GM12878 (cell line): Measurements from ENCODE around the gene SCARF1. TPM values are rescaled to one million over a fixed set of nuclear protein-coding genes. Genes with fewer than 3 reads are reported as not detected.

ENCODE experiments used
- ATF2 ChIP-seq: IDR thresholded peaks from 2 replicates; pipeline ENCODE4 v1.6.1; 2012; ENCODE audit warnings: low read length, inconsistent platforms
- BHLHE40 ChIP-seq, 2 experiments: fragments of 450-650 bp in 1 of 2; IDR thresholded peaks; 2 replicates each; pipeline ENCODE4 v1.6.1; 2011 to 2017; ENCODE audit warnings: low read depth in 2 of 2, borderline replicate concordance in 1 of 2, improper control_type of control experiment in 1 of 2, low read length in 1 of 2, mild to moderate bottlenecking in 1 of 2
- CBX5 ChIP-seq: sonication (generic); IDR thresholded peaks from 2 replicates; pipeline ENCODE4 v1.6.1; 2016; ENCODE audit warnings: low read depth, moderate library complexity, mild to moderate bottlenecking, inconsistent platforms
- ELK1 ChIP-seq: IDR thresholded peaks from 2 replicates; pipeline ENCODE4 v1.6.1; 2012; ENCODE audit warnings: low read depth, low read length, improper control_type of control experiment
- FOS ChIP-seq: IDR thresholded peaks from 3 replicates; pipeline ENCODE4 v1.6.1; 2011; ENCODE audit warnings: borderline replicate concordance; ENCODE audit not compliant: insufficient read length; ENCODE audit errors: extremely low read depth
- FOXM1 ChIP-seq: IDR thresholded peaks from 2 replicates; pipeline ENCODE4 v1.6.1; 2012; ENCODE audit warnings: low read depth, mild to moderate bottlenecking, inconsistent platforms, low read length, moderate library complexity
- IKZF1 ChIP-seq: fragments of 450-650 bp; conservative IDR thresholded peaks from 2 replicates; pipeline ENCODE4 v1.6.1; 2017; ENCODE audit warnings: antibody characterized with exemption, mild to moderate bottlenecking
- IRF3 ChIP-seq: fragments of 450-650 bp; IDR thresholded peaks from 2 replicates; pipeline ENCODE4 v1.6.1; 2014; ENCODE audit warnings: mild to moderate bottlenecking
- MYB ChIP-seq: fragments of 150-350 bp; IDR thresholded peaks from 2 replicates; pipeline ENCODE4 v1.6.1; 2014; ENCODE audit warnings: mild to moderate bottlenecking, low read depth, low read length, borderline replicate concordance
- NR2C2 ChIP-seq: IDR thresholded peaks from 2 replicates; pipeline ENCODE4 v1.6.1; 2011; ENCODE audit warnings: borderline replicate concordance, low read depth; ENCODE audit not compliant: control insufficient read depth, insufficient read length
- POLR2A ChIP-seq: IDR thresholded peaks from 2 replicates; pipeline ENCODE4 v1.6.1; 2011; ENCODE audit warnings: low read depth, mild to moderate bottlenecking, low read length
- POU2F2 ChIP-seq: IDR thresholded peaks from 3 replicates; pipeline ENCODE4 v1.6.1; 2011; ENCODE audit warnings: low read depth, mild to moderate bottlenecking, low read length, borderline replicate concordance
- RCOR1 ChIP-seq: conservative IDR thresholded peaks from 2 replicates; pipeline ENCODE4 v1.6.1; 2012; ENCODE audit warnings: low read depth, low read length, improper control_type of control experiment
- RELB ChIP-seq: fragments of 450-650 bp; IDR thresholded peaks from 2 replicates; pipeline ENCODE4 v1.6.1; 2017; ENCODE audit warnings: low read depth, mild to moderate bottlenecking, moderate library complexity
- SIN3A ChIP-seq: IDR thresholded peaks from 2 replicates; pipeline ENCODE4 v1.6.1; 2012; ENCODE audit warnings: low read depth, low read length, improper control_type of control experiment
- TBL1XR1 ChIP-seq: IDR thresholded peaks from 2 replicates; pipeline ENCODE4 v1.6.1; 2012; ENCODE audit warnings: low read depth, low read length, improper control_type of control experiment
- TCF3 ChIP-seq: IDR thresholded peaks from 2 replicates; pipeline ENCODE4 v1.6.1; 2012; ENCODE audit warnings: low read depth, mild to moderate bottlenecking, low read length, borderline replicate concordance; ENCODE audit not compliant: insufficient read depth
- ZNF592 ChIP-seq: fragments of 450-650 bp; IDR thresholded peaks from 2 replicates; pipeline ENCODE4 v1.6.1; 2017; ENCODE audit warnings: mild to moderate bottlenecking, moderate library complexity
- ZSCAN29 ChIP-seq: fragments of 450-650 bp; IDR thresholded peaks from 2 replicates; pipeline ENCODE4 v1.6.1; 2017; ENCODE audit warnings: mild to moderate bottlenecking, moderate library complexity
- polyA plus RNA-seq, 11 experiments: library from polyadenylated mRNA; depleted of rRNA in 4 of 11; unstranded in 6 of 11; stranded (reverse) in 5 of 11; fragments of >200 nt; fragmentation: Nextera tagmentation in 4 of 11; fragmentation: Illumina TruSeq in 1 of 11; extraction: Ambion mirVana in 4 of 11; extraction: Trizol in 1 of 11; gene quantifications; 1 replicate in 1 of 11; 2 replicates in 10 of 11; pipeline versions ENCODE4 v1.2.1 to v1.2.3, GENCODE V29; 2011 to 2016; ENCODE audit warnings: inconsistent platforms in 2 of 11, missing spikeins in 2 of 11, low read depth in 1 of 11
- total RNA-seq, 4 experiments: library from RNA; depleted of rRNA in 3 of 4; stranded (reverse); fragments of >200 nt in 3 of 4; fragmentation: Illumina TruSeq in 1 of 4; extraction: Trizol in 1 of 4; gene quantifications; 2 replicates each; pipeline versions ENCODE4 v1.2.1 to v1.2.3, GENCODE V29; 2013 to 2021

The SCARF1 gene
- total and polyA plus RNA-seq, 10 of the 15 experiments (the other 5 are each of a cell fraction or from before 2014, with no cell fraction given), result 0.10 to 1.7 (median 0.43) TPM

GRCh38 chr17:1648173-1648962, 2.8 kb upstream of the SCARF1 start (continued):
- TF ChIP-seq POLR2A (0 out of 2 replicates have a peak, but pooled peaks have one; percentile 5), POU2F2 (no peak), IRF3 (no peak), SIN3A (no peak), TCF3 (no peak; the same call in 1 of the 2 replicates), MYB (no peak), FOXM1 (no peak), RCOR1 (no peak), RELB (no peak), ZSCAN29 (no peak), NR2C2 (no peak), FOS (no peak), CBX5 (no peak), ZNF592 (peak; percentile 85; the same call in 1 of the 2 replicates), TBL1XR1 (no peak), ELK1 (no peak), BHLHE40 (IDR thresholded peaks at IDR 0.05; ENCODE audit: borderline replicate concordance in 1 of 2, low read depth in 2 of 2, low read length in 1 of 2) (peak in 1 of 2 experiments; percentile 68; a peak in 1 of 4 replicates), ATF2 (no peak), IKZF1 (peak; percentile 61)
